Measurements from ENCODE around the gene HGFAC.

Gene HGFAC

GRCh38 chr4:3497523-3498389, 56.0 kb downstream of the HGFAC start:
- H3K4me3 ChIP-seq (replicated peaks; ENCODE audit: low read depth, low read length), result no peak overlapping the region
- DNase-seq (ENCODE audit: low read depth), result no peak
- TF ChIP-seq CTCF (IDR thresholded peaks at IDR 0.05; ENCODE audit: low read length, missing control alignments), result no peak

GRCh38 chr4:3498407-3498806, 56.6 kb downstream of the HGFAC start:
- no peak for TF ChIP-seq CTCF (IDR thresholded peaks at IDR 0.05; ENCODE audit: low read length, missing control alignments)
- no peak for DNase-seq (ENCODE audit: low read depth)
- H3K4me3 ChIP-seq (replicated peaks; ENCODE audit: low read depth, low read length), result no peak overlapping the region

Data from fibroblast of pulmonary artery (primary cell).